Measurements from ENCODE around the gene EPB41L5. TPM values are rescaled to one million over a fixed set of nuclear protein-coding genes. Genes with fewer than 3 reads are reported as not detected.
"Not testable (repeated sequence)": the region's sequence is repeated elsewhere in the genome, so short reads cannot be mapped to it uniquely, and the experiment has no call there.

EPB41L5 gene
- total RNA-seq, 8 experiments from 2014 or later: 3.0 to 40.7 (median 18.1) TPM

- in situ Hi-C loops (cut with MboI; ENCODE audit: low pct_unique_long_range_greater_than_20kb in 2 of 9, low sequenced_read_pairs in 9 of 9, unreplicated experiment in 9 of 9): no loop called here
- H3K4me1 ChIP-seq (replicated peaks in 1 of 2): peaks cover 2 to 11% of the 10 kb centered on the region in 2 donors
- no peak for ATAC-seq (replicated peaks in 6 of 8)
- H3K27ac ChIP-seq: no peak overlapping the region
- WGBS, 10 experiments: 2 to 85% (median 11%) methylated on average over 1 to 7 of the region's 8 CpGs; no CpG with 5 or more reads in 1 of the 10 experiments
- H3K4me3 ChIP-seq: peak overlapping the region; percentile 5 to 86 (median 69)
These were observed 1.5 kb downstream of the EPB41L5 start for GRCh38 chr2:120014226-120014980.

GRCh38 chr2:120016800-120017199 lies 3.9 kb downstream of the EPB41L5 start:
- in situ Hi-C loops (cut with MboI; ENCODE audit: low pct_unique_long_range_greater_than_20kb in 2 of 9, low sequenced_read_pairs in 9 of 9, unreplicated experiment in 9 of 9): no loop called here
- WGBS, 10 experiments: 79 to 100% (median 92%) methylated on average over 1 to 3 of the region's 3 CpGs
- ATAC-seq (replicated peaks in 6 of 8): no peak
- H3K27ac ChIP-seq: no peak overlapping the region
- H3K4me1 ChIP-seq (replicated peaks in 1 of 2): peaks cover 2 to 11% of the 10 kb centered on the region in 2 donors
- no peak overlapping the region for H3K4me3 ChIP-seq

- WGBS, 10 experiments: 50 to 100% (median 80%) methylated on average over 1 to 2 of the region's 2 CpGs; no CpG with 5 or more reads in 1 of the 10 experiments
- Histone ChIP-seq H3K4me3 (no peak overlapping the region), H3K4me1 (replicated peaks in 1 of 2) (peaks cover 2 to 11% of the 10 kb centered on the region in 2 donors), H3K27ac (no peak overlapping the region)
- no peak for ATAC-seq (replicated peaks in 6 of 8)
- in situ Hi-C loops (cut with MboI; ENCODE audit: low pct_unique_long_range_greater_than_20kb in 2 of 9, low sequenced_read_pairs in 9 of 9, unreplicated experiment in 9 of 9): no loop called here
These were observed 4.3 kb downstream of the EPB41L5 start for GRCh38 chr2:120017201-120017600.

- in situ Hi-C loops (cut with MboI; ENCODE audit: low pct_unique_long_range_greater_than_20kb in 2 of 9, low sequenced_read_pairs in 9 of 9, unreplicated experiment in 9 of 9): no loop called here
- 96 to 100% (median 100%) methylated on average over 1 to 4 of the region's 4 CpGs; no CpG with 5 or more reads in 1 of the 10 experiments for WGBS, 10 experiments
- no peak overlapping the region for H3K4me3 ChIP-seq
- no peak overlapping the region for H3K27ac ChIP-seq
- no peak for ATAC-seq (replicated peaks in 6 of 8)
- H3K4me1 ChIP-seq (replicated peaks in 1 of 2): peaks cover 2 to 11% of the 10 kb centered on the region in 2 donors
These were observed 5.7 kb downstream of the EPB41L5 start for GRCh38 chr2:120018549-120018948.

- WGBS, 10 experiments: 50 to 100% (median 90%) methylated on average over 1 of the region's 1 CpG
- in situ Hi-C loops (cut with MboI; ENCODE audit: low pct_unique_long_range_greater_than_20kb in 2 of 9, low sequenced_read_pairs in 9 of 9, unreplicated experiment in 9 of 9): no loop called here
- no peak overlapping the region for H3K27ac ChIP-seq
- ATAC-seq (replicated peaks in 6 of 8): no peak
- H3K4me1 ChIP-seq (replicated peaks in 1 of 2): peaks cover 0 to 2% of the 10 kb centered on the region in 2 donors
- H3K4me3 ChIP-seq: no peak overlapping the region
These were observed 7.7 kb downstream of the EPB41L5 start for GRCh38 chr2:120020554-120020953.

- H3K27ac ChIP-seq; H3K4me3 ChIP-seq; H3K4me1 ChIP-seq (replicated peaks in 1 of 2); ATAC-seq (replicated peaks in 6 of 8); in situ Hi-C loops (cut with MboI; ENCODE audit: low pct_unique_long_range_greater_than_20kb in 2 of 9, low sequenced_read_pairs in 9 of 9, unreplicated experiment in 9 of 9): not testable (repeated sequence)
- no CpG with 5 or more reads among the region's 1 CpG for WGBS, 10 experiments
These were observed 9.6 kb downstream of the EPB41L5 start for GRCh38 chr2:120022505-120022904.

GRCh38 chr2:120026890-120027289 lies 14.0 kb downstream of the EPB41L5 start:
- no peaks in the 10 kb centered on the region for H3K4me1 ChIP-seq (replicated peaks in 1 of 2)
- in situ Hi-C loops (cut with MboI; ENCODE audit: low pct_unique_long_range_greater_than_20kb in 2 of 9, low sequenced_read_pairs in 9 of 9, unreplicated experiment in 9 of 9): no loop called here
- no peak overlapping the region for H3K27ac ChIP-seq
- H3K4me3 ChIP-seq: no peak overlapping the region
- WGBS, 10 experiments: 71 to 100% (median 96%) methylated on average over 1 to 2 of the region's 2 CpGs; no CpG with 5 or more reads in 1 of the 10 experiments
- ATAC-seq (replicated peaks in 6 of 8): no peak

- in situ Hi-C loops (cut with MboI; ENCODE audit: low pct_unique_long_range_greater_than_20kb in 2 of 9, low sequenced_read_pairs in 9 of 9, unreplicated experiment in 9 of 9): no loop called here
- no peak for ATAC-seq (replicated peaks in 6 of 8)
These were observed 15.9 kb downstream of the EPB41L5 start for GRCh38 chr2:120028795-120029194.

GRCh38 chr2:120029672-120030640 lies 17.1 kb downstream of the EPB41L5 start:
- Histone ChIP-seq H3K27ac (no peak overlapping the region), H3K4me3 (no peak overlapping the region), H3K4me1 (replicated peaks in 1 of 2) (peaks cover 0 to 3% of the 10 kb centered on the region in 2 donors)
- in situ Hi-C loops (cut with MboI; ENCODE audit: low pct_unique_long_range_greater_than_20kb in 2 of 9, low sequenced_read_pairs in 9 of 9, unreplicated experiment in 9 of 9): no loop called here
- WGBS, 10 experiments: 60 to 96% (median 77%) methylated on average over 1 to 14 of the region's 15 CpGs
- no peak for ATAC-seq (replicated peaks in 6 of 8)

More at GRCh38 chr2:120028795-120029194, 15.9 kb downstream of the EPB41L5 start:
- WGBS, 10 experiments: 60 to 100% (median 92%) methylated on average over 1 to 5 of the region's 5 CpGs
- Histone ChIP-seq H3K4me1 (replicated peaks in 1 of 2) (peaks cover 0 to under 1% of the 10 kb centered on the region in 2 donors), H3K4me3 (no peak overlapping the region), H3K27ac (no peak overlapping the region)

- Histone ChIP-seq H3K4me1 (replicated peaks in 1 of 2) (peaks cover 2 to 3% of the 10 kb centered on the region in 2 donors), H3K27ac (no peak overlapping the region), H3K4me3 (no peak overlapping the region)
- in situ Hi-C loops (cut with MboI; ENCODE audit: low pct_unique_long_range_greater_than_20kb in 2 of 9, low sequenced_read_pairs in 9 of 9, unreplicated experiment in 9 of 9): no loop called here
- ATAC-seq (replicated peaks in 6 of 8): no peak
- WGBS, 10 experiments: 40 to 100% (median 83%) methylated on average over 1 to 3 of the region's 3 CpGs; no CpG with 5 or more reads in 2 of the 10 experiments
These were observed 19.4 kb downstream of the EPB41L5 start for GRCh38 chr2:120032297-120032696.

GRCh38 chr2:120034027-120034426 lies 21.1 kb downstream of the EPB41L5 start:
- in situ Hi-C loops (cut with MboI; ENCODE audit: low pct_unique_long_range_greater_than_20kb in 2 of 9, low sequenced_read_pairs in 9 of 9, unreplicated experiment in 9 of 9): no loop called here
- Histone ChIP-seq H3K27ac (no peak overlapping the region), H3K4me1 (replicated peaks in 1 of 2) (peaks cover 2 to 3% of the 10 kb centered on the region in 2 donors), H3K4me3 (no peak overlapping the region)
- no peak for ATAC-seq (replicated peaks in 6 of 8)
- 50 to 100% (median 80%) methylated on average over 1 to 2 of the region's 2 CpGs; no CpG with 5 or more reads in 2 of the 10 experiments for WGBS, 10 experiments

GRCh38 chr2:120034621-120035020 lies 21.7 kb downstream of the EPB41L5 start:
- H3K4me1 ChIP-seq (replicated peaks in 1 of 2): peaks cover 2 to 3% of the 10 kb centered on the region in 2 donors
- H3K27ac ChIP-seq: no peak overlapping the region
- no peak for ATAC-seq (replicated peaks in 6 of 8)
- in situ Hi-C loops (cut with MboI; ENCODE audit: low pct_unique_long_range_greater_than_20kb in 2 of 9, low sequenced_read_pairs in 9 of 9, unreplicated experiment in 9 of 9): no loop called here
- WGBS, 10 experiments: 67 to 100% (median 86%) methylated on average over 2 to 4 of the region's 4 CpGs; no CpG with 5 or more reads in 1 of the 10 experiments
- H3K4me3 ChIP-seq: no peak overlapping the region

GRCh38 chr2:120036145-120036544 lies 23.3 kb downstream of the EPB41L5 start:
- in situ Hi-C loops (cut with MboI; ENCODE audit: low pct_unique_long_range_greater_than_20kb in 2 of 9, low sequenced_read_pairs in 9 of 9, unreplicated experiment in 9 of 9): no loop called here
- no peak overlapping the region for H3K4me3 ChIP-seq
- WGBS, 10 experiments: 70 to 100% (median 100%) methylated on average over 1 of the region's 1 CpG; no CpG with 5 or more reads in 2 of the 10 experiments
- no peak overlapping the region for H3K27ac ChIP-seq
- ATAC-seq (replicated peaks in 6 of 8): no peak
- H3K4me1 ChIP-seq (replicated peaks in 1 of 2): peaks cover 2 to 3% of the 10 kb centered on the region in 2 donors
